Inferior parietal cortex (tissue), 1 donor: ENCODE data around the gene SLC5A9.
A peak's percentile ranks its signal among the peaks of the same experiment; 100 is the strongest.
"Not testable (repeated sequence)": the region's sequence is repeated elsewhere in the genome, so short reads cannot be mapped to it uniquely, and the experiment has no call there.

Experiments used
- DNase-seq: peaks from one replicate; pipeline ENCODE4 v3.0.0-alpha.2; 2016; ENCODE audit errors: extremely low spot score

Gene SLC5A9

GRCh38 chr1:48242141-48242736, 19.7 kb downstream of the SLC5A9 start:
- DNase-seq: no peak

- no peak for DNase-seq
Observed at GRCh38 chr1:48245106-48245505, 22.6 kb downstream of the SLC5A9 start.

GRCh38 chr1:48246727-48247126, 24.2 kb downstream of the SLC5A9 start:
- no peak for DNase-seq

GRCh38 chr1:48248356-48248755, 25.8 kb downstream of the SLC5A9 start:
- DNase-seq: no peak

GRCh38 chr1:48249868-48250267, 27.4 kb downstream of the SLC5A9 start:
- DNase-seq: no peak

GRCh38 chr1:48250572-48250971, 28.1 kb downstream of the SLC5A9 start:
- no peak for DNase-seq

GRCh38 chr1:48251323-48251722, 28.8 kb downstream of the SLC5A9 start:
- no peak for DNase-seq

- no peak for DNase-seq
Observed at GRCh38 chr1:48251821-48252220, 29.3 kb downstream of the SLC5A9 start.

- no peak for DNase-seq
Observed at GRCh38 chr1:48254254-48254653, 31.7 kb downstream of the SLC5A9 start.

GRCh38 chr1:48258106-48258505, 35.6 kb downstream of the SLC5A9 start:
- no peak for DNase-seq

- DNase-seq: peak; percentile 36
Observed at GRCh38 chr1:48261881-48262400, 39.4 kb downstream of the SLC5A9 start.

- DNase-seq: no peak
Observed at GRCh38 chr1:48263041-48263440, 40.5 kb downstream of the SLC5A9 start.

- DNase-seq: no peak
Observed at GRCh38 chr1:48266576-48266975, 44.1 kb downstream of the SLC5A9 start.

- not testable (repeated sequence) for DNase-seq
Observed at GRCh38 chr1:48277437-48277836, 54.9 kb downstream of the SLC5A9 start.

- not testable (repeated sequence) for DNase-seq
Observed at GRCh38 chr1:48282329-48282728, 59.8 kb downstream of the SLC5A9 start.

GRCh38 chr1:48284696-48285420, 62.3 kb downstream of the SLC5A9 start:
- not testable (repeated sequence) for DNase-seq

- DNase-seq: no peak
Observed at GRCh38 chr1:48285525-48285924, 63.0 kb downstream of the SLC5A9 start.

GRCh38 chr1:48291421-48291820, 68.9 kb downstream of the SLC5A9 start:
- DNase-seq: no peak

GRCh38 chr1:48292706-48293105, 70.2 kb downstream of the SLC5A9 start:
- DNase-seq: no peak

- DNase-seq: not testable (repeated sequence)
Observed at GRCh38 chr1:48294094-48294493, 71.6 kb downstream of the SLC5A9 start.

GRCh38 chr1:48294656-48295055, 72.1 kb downstream of the SLC5A9 start:
- no peak for DNase-seq
